ENCODE measurements around the gene HTR7. TPM values are rescaled to one million over a fixed set of nuclear protein-coding genes. Genes with fewer than 3 reads are reported as not detected.
"Not testable (repeated sequence)": the region's sequence is repeated elsewhere in the genome, so short reads cannot be mapped to it uniquely, and the experiment has no call there.

Gene HTR7
- total RNA-seq, 1 donor from 2014 or later, result 0.74 TPM

DNA sequence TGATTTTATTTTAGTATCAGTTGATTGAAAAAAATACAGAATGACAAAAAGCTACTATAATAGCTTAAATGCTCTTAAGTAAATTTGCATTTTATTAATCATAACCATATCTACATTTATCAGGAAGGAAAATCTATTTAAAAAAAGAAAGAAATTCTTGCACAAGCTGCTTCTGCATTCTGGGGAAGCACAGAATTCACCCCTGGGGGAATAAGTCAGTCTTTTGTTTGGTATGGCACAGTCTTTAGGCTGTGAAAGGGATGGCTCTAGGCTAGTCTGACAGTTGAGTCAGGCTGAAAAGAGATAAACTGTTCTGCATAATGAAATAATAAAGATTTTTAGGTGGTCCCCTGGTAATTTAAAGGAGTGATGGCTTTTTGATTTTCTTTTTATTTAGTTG, 37.9 kb downstream of the HTR7 start:
- Histone ChIP-seq H3K9me3 (no peaks in the 10 kb centered on the region), H3K4me3 (no peak overlapping the region), H3K27ac (no peak overlapping the region), H3K27me3 (no peaks in the 10 kb centered on the region), H3K36me3 (no peaks in the 10 kb centered on the region), H3K4me1 (no peaks in the 10 kb centered on the region)
- intact Hi-C loops (cut with DNase I), result no loop called here
- TF ChIP-seq, protein P1, sequence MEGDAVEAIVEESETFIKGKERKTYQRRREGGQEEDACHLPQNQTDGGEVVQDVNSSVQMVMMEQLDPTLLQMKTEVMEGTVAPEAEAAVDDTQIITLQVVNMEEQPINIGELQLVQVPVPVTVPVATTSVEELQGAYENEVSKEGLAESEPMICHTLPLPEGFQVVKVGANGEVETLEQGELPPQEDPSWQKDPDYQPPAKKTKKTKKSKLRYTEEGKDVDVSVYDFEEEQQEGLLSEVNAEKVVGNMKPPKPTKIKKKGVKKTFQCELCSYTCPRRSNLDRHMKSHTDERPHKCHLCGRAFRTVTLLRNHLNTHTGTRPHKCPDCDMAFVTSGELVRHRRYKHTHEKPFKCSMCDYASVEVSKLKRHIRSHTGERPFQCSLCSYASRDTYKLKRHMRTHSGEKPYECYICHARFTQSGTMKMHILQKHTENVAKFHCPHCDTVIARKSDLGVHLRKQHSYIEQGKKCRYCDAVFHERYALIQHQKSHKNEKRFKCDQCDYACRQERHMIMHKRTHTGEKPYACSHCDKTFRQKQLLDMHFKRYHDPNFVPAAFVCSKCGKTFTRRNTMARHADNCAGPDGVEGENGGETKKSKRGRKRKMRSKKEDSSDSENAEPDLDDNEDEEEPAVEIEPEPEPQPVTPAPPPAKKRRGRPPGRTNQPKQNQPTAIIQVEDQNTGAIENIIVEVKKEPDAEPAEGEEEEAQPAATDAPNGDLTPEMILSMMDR (IDR thresholded peaks at IDR 0.05), result no peak
- no peak for DNase-seq (ENCODE audit: extremely low spot score in 2 of 2)

DNA sequence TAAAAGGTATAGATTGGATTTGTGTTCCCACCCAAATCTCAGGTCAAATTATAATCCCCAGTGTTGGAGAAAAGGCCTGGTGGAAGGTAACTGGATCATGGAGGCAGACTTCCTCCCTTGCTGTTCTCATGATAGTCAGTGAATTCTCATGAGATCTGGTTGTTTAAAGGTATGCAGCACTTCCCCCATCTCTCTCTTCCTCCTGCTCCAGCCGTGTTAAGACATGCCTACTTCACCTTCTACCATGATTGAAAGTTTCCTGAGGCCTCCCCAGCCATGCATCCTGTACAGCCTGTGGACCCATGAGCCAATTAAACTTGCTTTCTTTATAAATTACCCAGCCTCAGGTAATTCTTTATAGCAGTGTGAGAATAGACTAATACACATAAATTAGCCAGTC, 39.1 kb downstream of the HTR7 start:
- H3K36me3 ChIP-seq, result no peaks in the 10 kb centered on the region
- H3K27ac ChIP-seq, result no peak overlapping the region
- no peak overlapping the region for H3K4me3 ChIP-seq
- TF ChIP-seq POLR2AphosphoS5 (IDR thresholded peaks at IDR 0.05; ENCODE audit: insufficient read depth in 1 of 2, low read depth in 1 of 2) (no peak), POLR2A (IDR thresholded peaks at IDR 0.05) (no peak)
- TF ChIP-seq, protein P1 (IDR thresholded peaks at IDR 0.05), result no peak
- no peak for DNase-seq (ENCODE audit: extremely low spot score in 2 of 2)
- intact Hi-C loops (cut with DNase I), result no loop called here
- H3K9me3 ChIP-seq, result no peaks in the 10 kb centered on the region
- no peaks in the 10 kb centered on the region for H3K4me1 ChIP-seq
- H3K27me3 ChIP-seq, result no peaks in the 10 kb centered on the region

DNA sequence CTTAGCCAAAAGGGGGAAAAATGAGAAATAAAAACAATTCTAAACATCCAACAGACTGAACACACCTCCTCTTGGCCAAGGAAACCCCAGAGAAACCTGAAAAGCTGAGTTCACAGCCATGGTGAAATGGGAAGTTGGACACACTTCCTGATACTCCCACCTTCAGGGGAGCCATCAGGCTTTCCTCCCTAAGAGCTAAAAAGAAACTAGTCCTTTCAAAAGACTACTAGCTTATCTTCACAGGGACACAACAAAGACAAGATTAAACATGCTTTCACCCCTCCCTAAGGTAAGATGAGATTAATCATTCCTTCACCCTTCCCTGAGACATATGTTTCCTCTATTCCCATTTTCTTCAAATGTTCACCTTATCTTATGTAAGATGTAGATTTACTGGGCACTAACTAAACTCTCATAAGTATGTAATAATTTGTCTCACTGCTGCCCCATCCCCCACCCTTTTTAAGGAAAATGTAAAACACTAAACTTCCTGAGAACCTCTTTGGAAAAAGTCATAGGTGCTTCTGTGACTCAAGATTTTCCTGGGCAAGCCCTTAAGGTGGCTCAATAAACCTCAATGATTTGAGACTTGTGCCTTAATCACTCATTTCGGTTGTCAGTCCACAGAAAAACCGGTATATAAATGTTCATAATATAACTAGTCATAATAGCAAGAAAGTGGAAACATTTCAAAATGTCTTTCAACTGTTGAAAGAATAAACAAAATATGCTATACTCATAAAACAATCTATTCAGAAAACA, 40.5 kb downstream of the HTR7 start:
- no peak overlapping the region for H3K27ac ChIP-seq
- intact Hi-C loops (cut with DNase I), result no loop called here
- no peaks in the 10 kb centered on the region for H3K9me3 ChIP-seq
- no peak overlapping the region for H3K4me3 ChIP-seq
- no peaks in the 10 kb centered on the region for H3K4me1 ChIP-seq
- no peaks in the 10 kb centered on the region for H3K36me3 ChIP-seq
- TF ChIP-seq POLR2AphosphoS5 (IDR thresholded peaks at IDR 0.05; ENCODE audit: insufficient read depth in 1 of 2, low read depth in 1 of 2), result peak in 1 of 2 donors; percentile 22
- TF ChIP-seq, protein P1 (IDR thresholded peaks at IDR 0.05), result no peak
- DNase-seq (ENCODE audit: extremely low spot score in 2 of 2), result no peak
- no peaks in the 10 kb centered on the region for H3K27me3 ChIP-seq

DNA sequence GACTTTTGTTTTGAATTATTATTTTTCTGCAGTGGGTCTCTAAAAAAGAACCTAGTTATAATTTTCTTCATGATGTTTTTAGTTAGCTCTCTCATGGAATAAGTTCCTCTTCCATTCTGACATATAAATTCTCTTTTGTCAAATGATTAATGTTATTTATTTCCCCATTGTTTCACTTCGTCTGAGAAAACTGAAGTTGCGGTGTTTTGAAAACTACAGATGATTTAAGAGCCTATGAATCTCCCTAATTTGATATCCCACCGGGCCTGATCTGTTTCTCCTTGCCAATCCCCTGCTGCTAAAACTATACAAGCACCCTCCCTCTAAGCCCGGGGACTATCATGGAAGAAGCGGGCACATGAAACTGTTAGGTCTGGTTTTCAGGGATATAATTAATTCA, 41.4 kb downstream of the HTR7 start:
- TF ChIP-seq POLR2AphosphoS5 (IDR thresholded peaks at IDR 0.05; ENCODE audit: insufficient read depth in 1 of 2, low read depth in 1 of 2) (no peak), POLR2A (IDR thresholded peaks at IDR 0.05) (no peak)
- TF ChIP-seq, protein P1 (IDR thresholded peaks at IDR 0.05), result no peak
- DNase-seq (ENCODE audit: extremely low spot score in 2 of 2), result no peak
- Histone ChIP-seq H3K27me3 (no peaks in the 10 kb centered on the region), H3K36me3 (no peaks in the 10 kb centered on the region), H3K9me3 (no peaks in the 10 kb centered on the region), H3K4me3 (no peak overlapping the region), H3K4me1 (no peaks in the 10 kb centered on the region), H3K27ac (no peak overlapping the region)
- intact Hi-C loops (cut with DNase I), result no loop called here

DNA sequence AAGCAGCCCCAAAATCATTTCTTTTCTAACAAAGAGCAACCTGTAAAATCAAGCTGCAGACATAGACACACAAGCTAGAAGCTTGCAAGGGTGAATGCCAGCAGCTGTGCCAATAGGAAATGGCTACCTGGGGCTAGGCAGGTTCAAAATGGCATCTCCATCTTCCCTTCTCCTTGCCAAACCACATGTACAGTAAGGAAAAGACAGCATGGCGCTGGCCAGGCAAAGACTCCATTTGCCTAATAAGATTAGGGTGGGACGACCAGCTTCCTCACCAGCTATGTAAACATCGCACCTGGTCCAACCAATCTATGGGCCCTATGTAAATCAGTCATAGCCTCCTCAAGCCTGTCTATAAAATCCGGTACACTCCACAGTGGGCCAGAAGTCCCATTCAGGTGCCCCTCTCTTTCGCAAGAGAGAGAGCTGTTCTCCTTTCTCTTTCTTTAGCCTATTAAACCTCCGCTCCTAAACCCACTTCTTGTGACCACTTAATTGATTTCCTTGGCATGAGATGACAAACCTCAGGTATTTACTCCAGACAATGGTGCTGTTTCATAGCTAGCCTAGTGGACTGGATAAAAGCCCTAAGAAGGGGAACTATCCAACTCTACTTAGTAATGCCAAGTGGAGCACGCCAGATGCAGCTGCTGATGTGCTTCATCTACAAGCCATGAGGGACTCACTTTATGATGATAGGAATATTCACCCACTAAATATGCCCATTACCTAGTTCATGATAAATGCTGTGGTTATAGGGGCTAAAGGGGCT, 44.1 kb downstream of the HTR7 start:
- H3K27ac ChIP-seq, result no peak overlapping the region
- no peaks in the 10 kb centered on the region for H3K27me3 ChIP-seq
- intact Hi-C loops (cut with DNase I), result no loop called here
- no peaks in the 10 kb centered on the region for H3K36me3 ChIP-seq
- H3K4me1 ChIP-seq, result no peaks in the 10 kb centered on the region
- H3K9me3 ChIP-seq, result no peaks in the 10 kb centered on the region
- TF ChIP-seq POLR2AphosphoS5 (IDR thresholded peaks at IDR 0.05; ENCODE audit: insufficient read depth in 1 of 2, low read depth in 1 of 2), result no peak
- TF ChIP-seq, protein P1 (IDR thresholded peaks at IDR 0.05), result no peak
- TF ChIP-seq POLR2A (IDR thresholded peaks at IDR 0.05), result no peak
- no peak for DNase-seq (ENCODE audit: extremely low spot score in 2 of 2)
- no peak overlapping the region for H3K4me3 ChIP-seq

DNA sequence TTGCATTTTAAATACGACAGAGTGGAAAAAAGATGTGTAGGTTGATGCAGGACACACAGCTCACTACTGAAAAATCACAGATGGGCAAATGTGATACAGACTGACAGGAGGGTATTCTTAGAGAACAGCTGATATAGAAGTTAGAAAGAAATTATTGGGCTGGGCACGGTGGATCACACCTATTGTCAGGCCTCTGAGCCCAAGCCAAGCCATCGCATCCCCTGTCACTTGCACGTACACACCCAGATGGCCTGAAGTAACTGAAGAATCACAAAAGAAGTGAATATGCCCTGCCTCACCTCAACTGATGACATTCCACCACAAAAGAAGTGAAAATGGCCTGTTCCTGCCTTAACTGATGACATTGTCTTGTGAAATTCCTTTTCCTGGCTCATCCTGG, 50.7 kb downstream of the HTR7 start:
- H3K27me3 ChIP-seq; H3K36me3 ChIP-seq; DNase-seq (ENCODE audit: extremely low spot score in 2 of 2); intact Hi-C loops (cut with DNase I); H3K9me3 ChIP-seq; H3K27ac ChIP-seq; H3K4me3 ChIP-seq; H3K4me1 ChIP-seq: not testable (repeated sequence)
